ENCODE measurements around the gene GNAZ. TPM values are rescaled to one million over a fixed set of nuclear protein-coding genes. Genes with fewer than 3 reads are reported as not detected.

GNAZ gene
- polyA plus RNA-seq, 6 donors from 2014 or later, result 0.39 to 4.7 (median 2.3) TPM; not detected in 1

DNA sequence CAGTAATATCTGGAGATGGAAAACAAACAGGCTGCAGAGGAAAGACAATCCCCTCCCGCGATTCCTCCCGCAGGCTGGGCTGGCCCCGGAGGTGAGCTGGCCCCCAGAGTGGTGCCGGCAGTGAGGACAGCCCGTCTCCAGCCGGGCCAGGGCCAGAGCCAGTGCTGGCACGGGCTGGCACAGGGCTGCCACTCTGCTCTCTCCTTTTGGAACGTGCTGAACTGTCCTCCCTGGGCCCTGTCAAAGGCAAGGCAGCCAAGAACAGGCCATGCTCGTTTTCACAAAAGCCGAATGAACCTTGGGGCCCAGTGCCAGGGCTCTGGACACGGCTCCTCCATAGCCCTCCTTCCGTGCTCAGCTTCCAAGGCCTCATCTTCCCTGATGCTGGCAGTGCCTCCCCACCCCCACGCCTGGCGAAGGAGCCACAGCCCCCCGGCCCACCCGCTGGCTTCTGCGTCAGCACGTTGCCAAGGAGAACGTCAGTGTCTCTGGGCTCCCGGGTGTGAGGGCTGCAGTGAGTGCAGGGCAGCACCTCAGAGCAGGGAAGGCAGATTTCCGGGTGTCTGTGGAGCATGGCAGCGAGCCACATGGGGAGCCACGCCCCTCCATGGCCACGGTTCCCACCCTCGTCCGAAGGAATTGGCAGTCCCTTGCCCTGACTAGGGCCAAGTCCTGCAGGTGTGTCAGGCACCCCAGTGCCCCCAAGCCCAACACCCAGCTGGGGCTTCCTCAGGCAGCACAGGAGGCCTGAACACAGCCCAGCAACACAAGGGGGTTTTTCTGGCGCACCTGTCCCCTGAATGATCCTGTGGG lies 28.6 kb downstream of the GNAZ start:
- Mint-ChIP-seq H3K9me3 (no peaks in the 10 kb centered on the region), H3K4me3 (no peak overlapping the region), H3K4me1 (peaks cover 3 to 6% (median 3%) of the 10 kb centered on the region in 3 donors), H3K27me3 (no peaks in the 10 kb centered on the region), H3K36me3 (no peaks in the 10 kb centered on the region), H3K27ac (no peak overlapping the region)
- ATAC-seq (ENCODE audit: low read depth in 2 of 2) (no peak), DNase-seq (no peak)

DNA sequence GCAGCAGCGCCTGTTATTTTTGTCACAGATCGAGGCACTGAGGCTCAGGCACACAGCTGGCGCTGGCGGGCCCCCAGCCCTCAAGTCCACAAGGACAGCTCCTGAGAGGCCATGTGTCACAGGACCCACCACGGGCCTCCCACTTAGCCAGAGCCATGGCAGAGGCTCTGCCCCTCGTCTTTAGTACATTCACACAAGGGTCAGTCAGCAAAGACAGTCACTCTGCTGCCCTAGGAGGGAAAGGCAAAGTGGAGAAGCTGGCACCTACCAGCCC lies 29.1 kb downstream of the GNAZ start:
- H3K36me3 Mint-ChIP-seq, result no peaks in the 10 kb centered on the region
- H3K4me3 Mint-ChIP-seq, result no peak overlapping the region
- DNase-seq (no peak), ATAC-seq (ENCODE audit: low read depth in 2 of 2) (no peak)
- H3K9me3 Mint-ChIP-seq, result no peaks in the 10 kb centered on the region
- H3K4me1 Mint-ChIP-seq, result peaks cover 3 to 6% (median 3%) of the 10 kb centered on the region in 3 donors
- H3K27me3 Mint-ChIP-seq, result no peaks in the 10 kb centered on the region
- H3K27ac Mint-ChIP-seq, result no peak overlapping the region

DNA sequence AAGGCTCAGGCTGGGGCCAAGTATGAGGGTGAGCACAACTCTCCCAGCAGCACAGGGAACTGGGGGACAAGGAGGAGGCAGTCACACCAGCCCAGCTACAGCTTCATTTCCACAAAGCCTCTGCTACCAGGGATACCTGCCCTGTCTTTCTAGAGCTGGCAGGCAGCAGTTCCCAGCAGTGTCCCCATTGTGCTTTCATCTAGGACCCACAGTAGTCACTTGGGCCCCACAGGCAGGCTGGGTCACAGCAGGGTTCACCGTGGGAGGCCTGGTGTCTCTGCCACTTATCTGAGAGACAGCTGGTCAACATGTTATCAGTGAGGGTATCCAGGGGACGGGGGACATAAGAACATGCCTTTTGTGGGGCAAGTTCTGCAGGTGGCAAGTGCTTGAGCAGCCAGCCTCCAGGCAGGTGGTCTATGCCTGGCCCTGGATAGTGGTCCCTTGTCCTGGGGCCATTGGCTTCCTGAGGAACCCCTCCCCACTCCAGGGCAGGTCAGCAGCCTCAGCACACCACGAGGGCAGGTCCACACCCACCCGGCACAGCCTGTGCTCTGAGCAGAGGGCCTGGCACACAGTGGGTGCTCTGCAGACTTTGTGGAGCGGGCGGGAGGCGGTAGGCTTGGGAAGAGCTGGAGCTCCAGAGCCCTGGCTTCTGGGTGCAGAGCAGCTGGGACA lies 29.9 kb downstream of the GNAZ start:
- Mint-ChIP-seq H3K4me3 (peak overlapping the region in 1 of 8 donors; percentile 5), H3K27ac (no peak overlapping the region), H3K36me3 (no peaks in the 10 kb centered on the region), H3K9me3 (no peaks in the 10 kb centered on the region), H3K4me1 (peaks cover 3 to 6% (median 3%) of the 10 kb centered on the region in 3 donors), H3K27me3 (no peaks in the 10 kb centered on the region)
- DNase-seq (no peak), ATAC-seq (ENCODE audit: low read depth in 2 of 2) (no peak)

DNA sequence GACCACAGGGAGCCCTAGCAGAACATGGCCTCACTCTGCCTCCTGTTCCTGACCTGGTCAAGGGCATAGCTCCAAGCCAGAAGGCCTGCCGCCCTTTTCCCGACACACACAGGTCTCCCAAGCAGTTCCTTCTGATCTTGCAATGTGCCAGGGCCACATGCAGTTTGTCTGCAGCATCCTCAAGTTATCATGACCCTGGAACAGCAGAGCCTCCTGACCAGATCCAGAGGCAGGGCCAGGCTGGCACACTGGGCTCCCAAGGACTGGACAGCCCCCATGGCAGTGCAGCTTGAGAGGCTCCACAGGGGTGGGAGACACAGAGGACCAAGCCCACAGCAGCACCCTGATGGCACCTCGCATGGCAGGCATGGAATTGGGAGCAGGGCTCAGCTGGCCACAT lies 31.2 kb downstream of the GNAZ start:
- Mint-ChIP-seq H3K27ac (peak overlapping the region in 1 of 6 donors; percentile 26), H3K36me3 (no peaks in the 10 kb centered on the region), H3K9me3 (no peaks in the 10 kb centered on the region), H3K4me3 (no peak overlapping the region), H3K27me3 (no peaks in the 10 kb centered on the region), H3K4me1 (peaks cover 0 to 10% (median 3%) of the 10 kb centered on the region in 3 donors)
- DNase-seq, result no peak
- no peak for ATAC-seq (ENCODE audit: low read depth in 2 of 2)

DNA sequence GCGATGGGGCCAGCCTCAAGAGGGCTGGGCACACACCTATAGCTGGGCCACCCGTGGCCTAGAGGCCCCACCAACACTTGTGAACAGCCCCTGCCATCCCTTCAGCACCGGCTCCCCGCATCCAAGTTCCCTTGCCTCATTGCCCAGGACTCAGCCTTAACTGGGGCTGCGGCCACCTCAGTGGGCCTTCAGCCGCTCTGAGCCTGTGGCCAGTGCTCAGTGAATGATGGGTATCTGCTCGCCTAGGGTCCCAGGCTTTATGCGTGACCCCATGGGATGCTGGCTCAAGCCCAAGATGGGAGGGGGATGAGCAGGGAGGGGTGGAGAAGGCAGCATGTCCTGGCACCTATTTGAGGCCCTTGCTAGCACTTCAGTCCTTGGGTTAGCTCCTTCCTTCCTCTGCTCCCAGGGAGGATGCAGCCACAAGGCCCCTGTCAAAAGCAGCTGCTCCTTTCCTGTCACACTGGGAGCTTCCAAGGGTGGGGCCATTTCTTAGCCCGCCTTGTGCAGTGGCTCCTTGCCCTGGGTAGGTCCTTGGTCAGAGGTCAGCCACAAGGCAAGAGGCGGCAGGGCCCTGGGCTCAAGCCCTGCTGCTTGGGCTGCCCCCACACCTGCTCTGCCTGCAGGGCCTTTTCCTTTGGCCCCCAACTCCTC lies 31.8 kb downstream of the GNAZ start:
- H3K36me3 Mint-ChIP-seq, result no peaks in the 10 kb centered on the region
- DNase-seq (no peak), ATAC-seq (ENCODE audit: low read depth in 2 of 2) (no peak)
- no peaks in the 10 kb centered on the region for H3K9me3 Mint-ChIP-seq
- no peak overlapping the region for H3K27ac Mint-ChIP-seq
- peaks cover 0 to 5% (median 3%) of the 10 kb centered on the region in 3 donors for H3K4me1 Mint-ChIP-seq
- no peaks in the 10 kb centered on the region for H3K27me3 Mint-ChIP-seq
- peak overlapping the region in 1 of 8 donors; percentile 60 for H3K4me3 Mint-ChIP-seq

DNA sequence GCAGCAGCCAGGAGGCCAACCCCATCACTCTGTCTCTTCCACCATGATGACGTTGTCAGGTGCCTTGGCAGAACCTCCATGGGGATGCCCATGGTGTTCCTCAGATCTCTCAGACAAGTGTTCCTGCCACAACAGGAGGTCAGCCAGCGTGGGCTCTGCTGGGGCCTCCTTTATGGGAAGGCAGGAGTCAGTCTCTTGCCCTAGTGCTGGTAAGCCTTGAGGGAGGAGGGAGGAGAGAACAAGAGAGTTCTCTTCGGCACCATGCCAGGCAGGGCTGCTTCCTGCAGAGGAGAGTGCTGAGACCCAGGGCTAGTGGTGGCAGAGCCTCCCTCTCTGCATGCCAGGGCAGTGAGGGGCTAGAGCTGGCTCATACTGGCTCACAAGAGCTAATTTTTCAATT lies 32.5 kb downstream of the GNAZ start:
- Mint-ChIP-seq H3K27ac (no peak overlapping the region), H3K4me3 (no peak overlapping the region), H3K27me3 (no peaks in the 10 kb centered on the region), H3K9me3 (no peaks in the 10 kb centered on the region), H3K36me3 (no peaks in the 10 kb centered on the region), H3K4me1 (peaks cover 0 to 11% (median 7%) of the 10 kb centered on the region in 3 donors)
- no peak for DNase-seq
- ATAC-seq (ENCODE audit: low read depth in 2 of 2), result no peak

DNA sequence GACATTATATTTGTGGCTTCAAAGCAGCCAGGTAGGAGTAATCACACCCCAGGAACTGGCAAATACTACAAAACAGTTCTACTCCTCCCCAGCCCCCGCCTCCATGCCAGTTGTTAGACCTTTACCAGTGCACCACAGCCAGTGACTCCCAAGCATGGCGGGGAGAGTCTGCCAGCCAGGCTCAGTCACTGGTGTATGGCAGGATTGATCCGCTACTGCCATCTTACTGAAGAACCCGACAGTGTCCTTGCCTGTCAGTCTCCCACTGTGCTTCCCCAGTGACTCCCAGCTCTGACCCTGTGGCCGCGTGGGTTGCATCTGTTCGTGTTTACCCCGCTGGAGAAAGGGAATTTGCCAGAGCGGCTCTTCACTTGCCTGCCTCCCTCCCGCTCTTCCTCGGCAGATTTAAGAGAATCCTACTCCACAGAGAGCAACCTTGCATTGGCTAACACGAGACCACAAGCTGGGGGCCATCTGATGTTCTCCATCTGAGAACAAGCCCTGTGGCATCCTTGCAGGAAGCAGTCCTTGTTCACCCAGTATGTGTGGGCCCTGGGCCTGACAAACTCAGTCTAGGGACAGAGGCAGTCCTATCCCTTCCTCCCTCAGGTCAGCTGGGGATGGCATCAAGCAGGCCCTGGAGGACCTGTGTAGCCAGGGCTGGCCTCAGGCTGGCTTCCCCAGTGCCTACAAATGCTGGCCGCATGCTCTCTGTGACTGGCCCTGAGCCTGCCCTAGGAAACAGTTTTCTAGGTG lies 33.1 kb downstream of the GNAZ start:
- Mint-ChIP-seq H3K4me1 (peaks cover 0 to 11% (median 7%) of the 10 kb centered on the region in 3 donors), H3K36me3 (no peaks in the 10 kb centered on the region), H3K9me3 (no peaks in the 10 kb centered on the region), H3K27ac (no peak overlapping the region), H3K4me3 (no peak overlapping the region), H3K27me3 (no peaks in the 10 kb centered on the region)
- ATAC-seq (ENCODE audit: low read depth in 2 of 2) (no peak), DNase-seq (no peak)

DNA sequence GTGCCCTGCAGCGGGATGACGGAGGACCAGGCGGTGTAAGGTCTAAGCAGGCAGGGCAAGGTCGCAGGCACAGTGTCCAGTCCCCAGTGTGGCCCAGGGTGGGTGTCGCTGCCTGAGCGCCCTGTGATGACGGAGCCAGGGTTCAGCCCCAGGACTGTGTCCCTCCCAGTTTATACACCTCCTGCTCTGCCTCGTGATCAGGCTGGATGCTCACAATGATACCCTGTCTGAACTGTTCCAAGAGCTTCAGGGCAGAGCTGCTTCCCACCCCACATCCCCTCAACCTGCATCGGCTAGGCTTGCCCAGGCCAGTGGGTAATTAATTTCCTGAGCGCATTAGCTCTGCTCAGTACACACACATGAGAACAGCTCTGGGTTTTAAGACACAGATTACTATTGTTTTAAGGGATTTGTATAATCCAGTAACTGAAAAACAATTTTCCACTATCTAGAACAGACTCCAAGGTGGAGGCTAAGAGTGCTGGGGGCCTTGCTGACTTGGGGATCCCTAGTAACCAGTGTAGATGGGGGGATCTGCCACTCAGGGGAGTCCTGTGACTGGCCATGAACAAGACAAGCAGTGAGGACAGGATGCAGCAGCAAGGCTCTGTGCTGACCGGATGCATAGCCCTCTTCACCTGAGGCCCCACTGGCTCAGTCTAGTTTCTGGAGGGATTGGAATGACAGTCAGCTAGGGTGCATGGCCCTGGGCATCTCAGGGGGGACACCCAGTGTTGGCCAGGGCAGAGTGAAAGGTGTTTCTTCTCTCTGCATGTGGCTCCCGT lies 34.1 kb downstream of the GNAZ start:
- Mint-ChIP-seq H3K36me3 (no peaks in the 10 kb centered on the region), H3K9me3 (no peaks in the 10 kb centered on the region)

DNA sequence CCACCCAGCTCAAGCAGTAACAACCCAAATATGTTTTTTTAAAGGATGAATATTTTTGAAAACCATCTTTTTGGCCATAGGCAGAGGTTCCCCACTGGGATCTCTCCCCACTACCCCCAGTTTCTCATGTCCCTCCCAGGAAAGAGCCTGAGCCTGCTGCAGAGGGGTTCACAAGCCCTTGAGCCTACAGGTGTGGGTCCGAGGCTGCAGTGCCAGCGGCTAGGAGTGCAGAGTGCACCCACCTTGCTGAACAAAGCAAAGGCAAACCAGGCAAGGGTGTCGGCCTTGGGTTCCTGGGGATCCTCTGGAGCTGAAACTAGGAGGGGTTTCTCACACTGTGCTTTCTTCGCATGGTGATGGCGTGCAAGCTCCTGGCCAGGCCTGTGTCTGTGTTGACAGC lies 35.0 kb downstream of the GNAZ start:
- Mint-ChIP-seq H3K4me1 (peaks cover 0 to 11% (median 8%) of the 10 kb centered on the region in 3 donors), H3K9me3 (no peaks in the 10 kb centered on the region), H3K27ac (no peak overlapping the region), H3K27me3 (no peaks in the 10 kb centered on the region), H3K36me3 (no peaks in the 10 kb centered on the region), H3K4me3 (peak overlapping the region in 1 of 8 donors; percentile 1)
- no peak for DNase-seq
- ATAC-seq (ENCODE audit: low read depth in 2 of 2), result no peak

More for the DNA sequence above, 34.1 kb downstream of the GNAZ start:
- Mint-ChIP-seq H3K4me3 (no peak overlapping the region), H3K4me1 (peaks cover 0 to 11% (median 8%) of the 10 kb centered on the region in 3 donors), H3K27me3 (no peaks in the 10 kb centered on the region), H3K27ac (no peak overlapping the region)
- no peak for DNase-seq
- no peak for ATAC-seq (ENCODE audit: low read depth in 2 of 2)

DNA sequence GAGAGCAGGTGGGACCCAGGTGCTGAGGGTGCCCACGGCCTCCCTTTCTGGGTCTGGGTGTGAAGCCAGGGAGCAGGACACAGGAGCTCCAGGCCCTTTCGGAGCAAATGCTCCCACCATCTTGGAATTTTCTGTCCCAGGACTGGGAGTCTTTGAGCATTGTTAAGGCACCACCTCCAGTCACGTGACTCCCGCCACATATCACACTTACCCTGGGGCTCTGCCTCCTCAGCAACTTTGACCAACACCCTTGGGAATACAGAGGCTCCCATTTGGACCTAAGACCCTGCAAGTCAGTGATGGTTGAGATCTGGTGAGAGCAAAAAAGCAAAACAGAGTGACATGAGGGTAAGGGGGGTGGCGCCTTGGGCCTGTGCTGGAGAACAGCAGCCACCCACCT lies 35.6 kb downstream of the GNAZ start:
- no peaks in the 10 kb centered on the region for H3K27me3 Mint-ChIP-seq
- no peaks in the 10 kb centered on the region for H3K9me3 Mint-ChIP-seq
- no peak for DNase-seq
- peaks cover 0 to 11% (median 8%) of the 10 kb centered on the region in 3 donors for H3K4me1 Mint-ChIP-seq
- H3K36me3 Mint-ChIP-seq, result no peaks in the 10 kb centered on the region
- H3K27ac Mint-ChIP-seq, result no peak overlapping the region
- no peak overlapping the region for H3K4me3 Mint-ChIP-seq
- ATAC-seq (ENCODE audit: low read depth in 2 of 2), result no peak

DNA sequence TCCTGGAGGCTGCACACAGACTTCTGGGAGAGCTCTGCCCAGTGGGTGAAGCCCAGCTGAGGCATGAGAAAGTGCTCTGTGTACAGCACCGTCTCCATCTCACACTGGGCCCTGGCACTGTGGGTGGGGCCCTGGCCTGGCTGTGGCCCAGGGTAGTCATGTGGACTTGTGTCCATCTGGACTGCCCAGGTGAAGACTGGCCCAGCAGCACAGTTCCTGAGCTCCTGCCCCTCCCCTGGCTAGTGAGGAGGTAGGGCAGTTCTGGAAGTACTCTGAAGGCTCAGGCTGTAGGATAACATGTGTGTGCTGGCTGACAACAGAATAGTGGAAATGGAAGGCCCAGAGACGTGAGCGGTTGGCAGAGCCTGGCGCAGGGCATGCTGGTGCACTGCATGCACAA lies 36.0 kb downstream of the GNAZ start:
- Mint-ChIP-seq H3K27ac (no peak overlapping the region), H3K9me3 (no peaks in the 10 kb centered on the region), H3K4me1 (peaks cover 0 to 11% (median 8%) of the 10 kb centered on the region in 3 donors), H3K36me3 (no peaks in the 10 kb centered on the region), H3K4me3 (no peak overlapping the region), H3K27me3 (no peaks in the 10 kb centered on the region)
- DNase-seq (no peak), ATAC-seq (ENCODE audit: low read depth in 2 of 2) (no peak)

DNA sequence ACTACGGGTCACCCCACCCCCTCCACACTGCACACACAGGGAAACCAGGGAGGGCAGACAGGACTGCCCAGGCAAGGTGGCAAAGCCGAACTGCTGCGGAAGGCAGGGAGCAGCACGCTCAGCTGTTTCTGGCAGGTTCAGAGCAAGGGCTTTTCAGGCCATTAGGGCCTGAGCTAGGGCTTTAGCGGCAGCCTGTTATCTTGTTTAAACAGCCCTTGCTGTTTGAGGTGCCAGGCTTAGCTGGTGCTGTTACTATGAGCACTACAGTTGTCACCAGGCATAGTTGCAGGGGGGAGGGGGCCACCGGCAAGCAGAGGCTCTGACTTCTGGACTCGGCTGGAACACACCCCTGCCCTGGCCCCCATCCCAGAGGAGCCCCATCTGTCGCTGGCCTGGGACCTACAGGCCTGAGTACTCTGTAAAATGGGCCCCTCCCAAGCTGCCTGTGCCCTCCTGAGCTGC lies 36.6 kb downstream of the GNAZ start:
- H3K27ac Mint-ChIP-seq, result no peak overlapping the region
- H3K9me3 Mint-ChIP-seq, result no peaks in the 10 kb centered on the region
- DNase-seq, result no peak
- no peak for ATAC-seq (ENCODE audit: low read depth in 2 of 2)
- peaks cover 0 to 12% (median 8%) of the 10 kb centered on the region in 3 donors for H3K4me1 Mint-ChIP-seq
- H3K36me3 Mint-ChIP-seq, result no peaks in the 10 kb centered on the region
- H3K4me3 Mint-ChIP-seq, result no peak overlapping the region
- no peaks in the 10 kb centered on the region for H3K27me3 Mint-ChIP-seq

All from naive B cell (primary cell).